CD14-positive monocyte (primary cell): ENCODE measurements around the gene THEM4. TPM values are rescaled to one million over a fixed set of nuclear protein-coding genes. Genes with fewer than 3 reads are reported as not detected.
"Not testable (repeated sequence)": the region's sequence is repeated elsewhere in the genome, so short reads cannot be mapped to it uniquely, and the experiment has no call there.

Experiments
- DNase-seq, 3 donors: peaks; one replicate each; pipeline ENCODE4 v3.0.0-alpha.2; 2011 to 2022
- H2AFZ ChIP-seq: 2 replicates; pipeline ENCODE4 v1.6.0; 2012; ENCODE audit warnings: mild to moderate bottlenecking, low read depth, low read length, inconsistent platforms; ENCODE audit not compliant: insufficient read depth, poor library complexity, severe bottlenecking
- H3K27ac ChIP-seq, 2 donors: 1 replicate in 1 of 2; 2 replicates in 1 of 2; pipeline ENCODE4 v1.5.1; 2012 to 2013; ENCODE audit warnings: low read length in 2 of 2, control low read depth in 1 of 2, inconsistent platforms in 1 of 2, low read depth in 1 of 2, mild to moderate bottlenecking in 1 of 2
- H3K27me3 ChIP-seq, 2 donors: one replicate each; pipeline versions ENCODE4 v1.6.0 to v1.6.1; 2011 to 2013; ENCODE audit warnings: low read length in 2 of 2; ENCODE audit not compliant: control insufficient read depth in 2 of 2, insufficient read depth in 2 of 2
- H3K36me3 ChIP-seq, 2 donors: replicated peaks in 1 of 2; 1 replicate in 1 of 2; 2 replicates in 1 of 2; pipeline versions ENCODE4 v1.5.1 to v1.6.1; 2012 to 2013; ENCODE audit warnings: low read length in 2 of 2, control low read depth in 1 of 2, inconsistent platforms in 1 of 2, mild to moderate bottlenecking in 1 of 2; ENCODE audit not compliant: insufficient read depth in 2 of 2, control insufficient read depth in 1 of 2
- H3K4me1 ChIP-seq, 2 donors: 1 replicate in 1 of 2; 2 replicates in 1 of 2; pipeline versions ENCODE4 v1.5.1 to v1.6.1; 2012 to 2013; ENCODE audit warnings: low read length in 2 of 2, control low read depth in 1 of 2, inconsistent platforms in 1 of 2, mild to moderate bottlenecking in 1 of 2, moderate library complexity in 1 of 2; ENCODE audit not compliant: insufficient read depth in 2 of 2, control insufficient read depth in 1 of 2
- H3K4me2 ChIP-seq: replicated peaks from 2 replicates; pipeline ENCODE3; 2012; ENCODE audit warnings: low read length, moderate library complexity, mild to moderate bottlenecking; ENCODE audit not compliant: poor library complexity, severe bottlenecking; ENCODE audit errors: extremely low read depth
- H3K4me3 ChIP-seq, 3 experiments: fragments of 200-600 bp in 1 of 3; sonication (generic) in 1 of 3; replicated peaks in 1 of 3; 1 replicate in 2 of 3; 2 replicates in 1 of 3; pipeline ENCODE4 v1.5.1; 2011 to 2013; ENCODE audit warnings: low read length in 3 of 3, mild to moderate bottlenecking in 3 of 3, control low read depth in 2 of 3, low read depth in 2 of 3, inconsistent platforms in 1 of 3, moderate library complexity in 1 of 3
- H3K79me2 ChIP-seq: 2 replicates; pipeline ENCODE4 v1.6.0; 2012; ENCODE audit warnings: mild to moderate bottlenecking, control low read depth, inconsistent platforms, low read length, moderate library complexity; ENCODE audit not compliant: insufficient read depth
- H3K9ac ChIP-seq: 2 replicates; pipeline ENCODE4 v1.6.0; 2017; ENCODE audit warnings: low read length, mild to moderate bottlenecking; ENCODE audit not compliant: insufficient read depth, poor library complexity, severe bottlenecking
- H3K9me3 ChIP-seq, 2 donors: replicated peaks in 1 of 2; 1 replicate in 1 of 2; 2 replicates in 1 of 2; pipeline versions ENCODE4 v1.5.1 to v1.6.1; 2012 to 2013; ENCODE audit warnings: low read length in 2 of 2, control low read depth in 1 of 2; ENCODE audit not compliant: control insufficient read depth in 1 of 2, insufficient read depth in 1 of 2
- H4K20me1 ChIP-seq: 2 replicates; pipeline ENCODE4 v1.6.0; 2012; ENCODE audit warnings: mild to moderate bottlenecking, low read length, control low read depth, moderate library complexity; ENCODE audit not compliant: insufficient read depth
- H3K27ac Mint-ChIP-seq, 7 donors: one replicate each; pipeline ENCODE4 v1.8.0; 2020; ENCODE audit warnings: mild to moderate bottlenecking in 7 of 7, mixed read lengths in 7 of 7, moderate library complexity in 6 of 7, inconsistent platforms in 2 of 7
- H3K27me3 Mint-ChIP-seq, 3 donors: one replicate each; pipeline ENCODE4 v1.8.0; 2021 to 2022; ENCODE audit warnings: low read depth in 3 of 3, mild to moderate bottlenecking in 3 of 3, mixed read lengths in 3 of 3, moderate library complexity in 3 of 3, inconsistent platforms in 1 of 3
- H3K36me3 Mint-ChIP-seq, 2 donors: one replicate each; pipeline ENCODE4 v1.8.0; 2020; ENCODE audit warnings: mixed read lengths in 2 of 2, inconsistent platforms in 1 of 2, mild to moderate bottlenecking in 1 of 2
- H3K4me1 Mint-ChIP-seq: one replicate; pipeline ENCODE4 v1.8.0; 2020; ENCODE audit warnings: mild to moderate bottlenecking, mixed read lengths
- H3K4me3 Mint-ChIP-seq, 2 donors: one replicate each; pipeline ENCODE4 v1.8.0; 2020; ENCODE audit warnings: mild to moderate bottlenecking in 2 of 2, mixed read lengths in 2 of 2, moderate library complexity in 1 of 2
- H3K9me3 Mint-ChIP-seq, 7 donors: one replicate each; pipeline ENCODE4 v1.8.0; 2020 to 2022; ENCODE audit warnings: mixed read lengths in 7 of 7, mild to moderate bottlenecking in 6 of 7, moderate library complexity in 6 of 7, inconsistent platforms in 2 of 7
- WGBS: methylation state at CpG from one replicate; pipeline ENCODE4 v1.1.5; 2013; ENCODE audit warnings: missing lambda C conversion rate; ENCODE audit not compliant: insufficient coverage; 5-methylcytosine and 5-hydroxymethylcytosine counted together
- intact Hi-C, 2 donors: fragments of 100-400 bp; cut with micrococcal nuclease; formaldehyde crosslinking; loops; one replicate each; pipeline versions ENCODE4 v1.15.0 to v1.15.1; 2023
- polyA plus RNA-seq, 3 donors: library from polyadenylated mRNA; depleted of rRNA in 1 of 3; unstranded in 2 of 3; stranded (reverse) in 1 of 3; fragments of 300-500 nt in 2 of 3; fragments of >200 nt in 1 of 3; fragmentation: Illumina TruSeq in 2 of 3; gene quantifications; 1 replicate in 2 of 3; 2 replicates in 1 of 3; pipeline ENCODE4 v1.2.3, GENCODE V29; 2012 to 2021
- TF ChIP-seq, protein P1 (sequence below): fragments of 200-600 bp; IDR thresholded peaks from one replicate; pipeline ENCODE4 v1.8.0; 2022; ENCODE audit warnings: antibody characterized with exemption, mild to moderate bottlenecking

Gene THEM4
- polyA plus RNA-seq, 3 donors: 3.7 to 6.0 (median 4.6) TPM

DNA sequence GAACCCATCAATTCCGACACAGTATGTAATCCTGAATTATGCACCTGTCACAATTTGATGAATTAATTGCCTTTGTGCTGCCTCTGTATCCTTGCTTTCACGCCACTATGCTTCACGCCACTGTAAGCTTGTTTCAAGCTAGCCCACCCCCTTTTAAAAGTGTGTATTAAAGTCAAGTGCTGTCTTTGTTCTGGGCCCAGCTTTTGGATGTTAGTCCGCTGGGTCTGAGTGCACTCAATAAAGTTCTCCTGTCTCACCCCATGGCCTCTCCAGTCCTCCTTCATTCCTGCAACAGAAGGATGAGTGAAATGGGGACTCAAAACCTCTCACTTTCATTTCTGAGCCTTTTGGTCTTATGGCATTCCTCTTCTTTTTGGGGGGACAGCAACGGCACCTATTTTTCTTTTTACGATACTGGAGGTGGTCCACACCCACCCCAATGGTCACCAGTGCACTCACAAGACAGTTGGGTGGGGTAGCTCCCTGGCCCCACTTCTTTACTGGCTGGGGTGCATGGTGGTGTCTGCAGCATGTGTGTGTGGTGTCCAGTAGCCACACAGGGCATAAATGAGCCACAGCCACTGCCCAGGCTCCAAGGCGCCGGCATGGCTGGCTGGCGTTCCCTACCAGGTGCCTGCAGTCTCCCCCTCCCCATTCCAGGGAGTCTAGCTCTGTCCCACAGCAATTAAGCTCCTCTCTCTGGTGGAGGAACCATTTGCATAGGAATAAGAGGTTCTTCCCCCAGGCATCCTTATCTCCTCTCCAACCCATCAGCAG lies 1.8 kb downstream of the THEM4 start:
- peaks cover 19% of the 10 kb centered on the region for H3K4me1 Mint-ChIP-seq
- 100% methylated on average over 1 of the region's 9 CpGs for WGBS
- H3K36me3 ChIP-seq: no peaks in the 10 kb centered on the region
- no peaks in the 10 kb centered on the region for H3K27me3 ChIP-seq
- H3K4me1 ChIP-seq: peaks cover 15 to 25% of the 10 kb centered on the region in 2 donors
- no peak for DNase-seq
- H3K9me3 ChIP-seq: peaks cover 12 to 28% of the 10 kb centered on the region in 2 donors
- H3K36me3 Mint-ChIP-seq: peaks cover 12 to 18% of the 10 kb centered on the region in 2 donors
- H3K9me3 Mint-ChIP-seq: peaks cover 21 to 32% (median 29%) of the 10 kb centered on the region in 7 donors
- H3K27ac Mint-ChIP-seq: no peak overlapping the region
- H4K20me1 ChIP-seq: no peaks in the 10 kb centered on the region
- H3K4me3 ChIP-seq: no peak overlapping the region
- H3K9ac ChIP-seq: no peak overlapping the region
- H3K4me2 ChIP-seq: no peak overlapping the region
- no peak overlapping the region for H3K27ac ChIP-seq
- intact Hi-C loops: no loop called here
- H3K79me2 ChIP-seq: peaks cover 11% of the 10 kb centered on the region
- TF ChIP-seq, protein P1, sequence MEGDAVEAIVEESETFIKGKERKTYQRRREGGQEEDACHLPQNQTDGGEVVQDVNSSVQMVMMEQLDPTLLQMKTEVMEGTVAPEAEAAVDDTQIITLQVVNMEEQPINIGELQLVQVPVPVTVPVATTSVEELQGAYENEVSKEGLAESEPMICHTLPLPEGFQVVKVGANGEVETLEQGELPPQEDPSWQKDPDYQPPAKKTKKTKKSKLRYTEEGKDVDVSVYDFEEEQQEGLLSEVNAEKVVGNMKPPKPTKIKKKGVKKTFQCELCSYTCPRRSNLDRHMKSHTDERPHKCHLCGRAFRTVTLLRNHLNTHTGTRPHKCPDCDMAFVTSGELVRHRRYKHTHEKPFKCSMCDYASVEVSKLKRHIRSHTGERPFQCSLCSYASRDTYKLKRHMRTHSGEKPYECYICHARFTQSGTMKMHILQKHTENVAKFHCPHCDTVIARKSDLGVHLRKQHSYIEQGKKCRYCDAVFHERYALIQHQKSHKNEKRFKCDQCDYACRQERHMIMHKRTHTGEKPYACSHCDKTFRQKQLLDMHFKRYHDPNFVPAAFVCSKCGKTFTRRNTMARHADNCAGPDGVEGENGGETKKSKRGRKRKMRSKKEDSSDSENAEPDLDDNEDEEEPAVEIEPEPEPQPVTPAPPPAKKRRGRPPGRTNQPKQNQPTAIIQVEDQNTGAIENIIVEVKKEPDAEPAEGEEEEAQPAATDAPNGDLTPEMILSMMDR: no peak
- no peak overlapping the region for H3K4me3 Mint-ChIP-seq
- no peaks in the 10 kb centered on the region for H3K27me3 Mint-ChIP-seq
- no peak overlapping the region for H2AFZ ChIP-seq

DNA sequence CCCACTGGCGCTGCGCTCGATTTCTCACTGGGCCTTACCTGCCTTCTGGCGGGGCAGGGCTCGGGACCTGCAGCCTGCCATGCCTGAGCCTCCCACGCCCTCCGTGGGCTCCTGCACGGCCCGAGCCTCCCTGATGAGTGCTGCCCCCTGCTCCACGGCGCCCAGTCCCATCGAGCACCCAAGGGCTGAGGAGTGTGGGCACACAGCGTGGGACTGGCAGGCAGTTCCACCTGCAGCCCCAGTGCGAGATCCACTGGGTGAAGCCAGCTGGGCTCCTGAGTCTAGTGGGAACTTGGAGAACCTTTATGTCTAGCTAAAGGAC lies 3.0 kb downstream of the THEM4 start:
- H3K4me2 ChIP-seq, H3K4me3 ChIP-seq, H3K27me3 ChIP-seq, H3K27ac Mint-ChIP-seq, H3K9ac ChIP-seq, H2AFZ ChIP-seq, H3K4me3 Mint-ChIP-seq, H3K27me3 Mint-ChIP-seq, intact Hi-C loops, DNase-seq, H3K36me3 ChIP-seq, H4K20me1 ChIP-seq, H3K27ac ChIP-seq: not testable (repeated sequence)
- Histone ChIP-seq H3K79me2 (peaks cover 11% of the 10 kb centered on the region), H3K9me3 (peaks cover 12 to 32% of the 10 kb centered on the region in 2 donors), H3K4me1 (peaks cover 15 to 25% of the 10 kb centered on the region in 2 donors)
- Mint-ChIP-seq H3K36me3 (peaks cover 17 to 27% of the 10 kb centered on the region in 2 donors), H3K4me1 (peaks cover 19% of the 10 kb centered on the region), H3K9me3 (peaks cover 30 to 41% (median 39%) of the 10 kb centered on the region in 7 donors)
- WGBS: 96% methylated on average over 14 of the region's 14 CpGs

DNA sequence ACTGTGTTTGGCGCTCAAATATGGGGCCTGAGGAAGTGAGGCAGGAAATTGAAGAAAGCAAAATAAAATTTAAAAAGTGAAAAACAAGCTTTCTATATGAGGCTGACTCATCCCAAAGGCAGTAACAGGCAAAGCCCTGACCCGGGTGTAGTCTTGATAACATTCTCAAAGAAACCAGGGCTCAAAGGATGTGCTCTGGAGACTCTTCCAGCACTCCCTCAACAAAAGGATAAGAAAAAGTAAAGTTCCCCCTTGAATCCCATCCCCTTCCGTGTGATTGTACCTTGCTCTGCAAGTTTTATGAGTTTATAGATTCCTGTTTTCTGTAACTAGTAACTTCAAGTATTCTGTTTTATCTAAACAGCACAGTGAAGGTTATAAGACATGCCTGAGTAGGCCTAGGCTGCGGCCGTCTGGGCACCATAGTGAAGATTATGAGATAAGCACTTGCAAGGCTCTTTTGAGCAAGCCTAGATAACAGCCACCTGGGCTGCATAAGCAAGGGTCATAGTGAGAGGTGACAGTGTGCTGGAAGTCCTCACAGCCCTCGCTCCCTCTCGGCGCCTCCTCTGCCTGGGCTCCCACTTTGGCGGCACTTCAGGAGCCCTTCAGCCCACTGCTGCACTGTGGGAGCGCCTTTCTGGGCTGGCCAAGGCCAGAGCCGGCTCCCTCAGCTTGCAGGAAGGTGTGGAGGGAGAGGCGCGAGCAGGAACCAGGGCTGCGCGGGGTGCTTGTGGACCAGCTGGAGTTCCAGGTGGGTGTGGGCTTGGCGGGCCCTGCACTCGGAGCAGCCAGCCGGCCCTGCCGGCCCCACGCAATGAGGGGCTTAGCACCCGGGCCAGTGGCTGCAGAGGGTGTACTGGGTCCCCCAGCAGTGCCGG lies 3.6 kb downstream of the THEM4 start:
- H3K36me3 ChIP-seq, H3K27me3 Mint-ChIP-seq, DNase-seq, H3K9ac ChIP-seq, H3K4me3 Mint-ChIP-seq, H3K27me3 ChIP-seq, H4K20me1 ChIP-seq, intact Hi-C loops: not testable (repeated sequence)
- H3K27ac ChIP-seq: peak overlapping the region in 1 of 2 donors; percentile 61
- peak overlapping the region; percentile 65 for H2AFZ ChIP-seq
- WGBS: 98% methylated on average over 17 of the region's 22 CpGs
- peaks cover 12 to 36% of the 10 kb centered on the region in 2 donors for H3K9me3 ChIP-seq
- peak overlapping the region in 1 of 3 experiments; percentile 9 for H3K4me3 ChIP-seq
- Mint-ChIP-seq H3K4me1 (peaks cover 19% of the 10 kb centered on the region), H3K27ac (peak overlapping the region in 1 of 7 donors; percentile 77), H3K36me3 (peaks cover 20 to 31% of the 10 kb centered on the region in 2 donors), H3K9me3 (peaks cover 31 to 47% (median 45%) of the 10 kb centered on the region in 7 donors)
- peaks cover 15 to 25% of the 10 kb centered on the region in 2 donors for H3K4me1 ChIP-seq
- H3K79me2 ChIP-seq: peaks cover 11% of the 10 kb centered on the region
- H3K4me2 ChIP-seq: peak overlapping the region; percentile 24
